HuH-7.5 (cell line): ENCODE results near the gene DENND2D.

Source experiments
- DNase-seq: peaks from one replicate; pipeline ENCODE4 v3.0.0; 2011; ENCODE audit warnings: low spot score

The DENND2D gene

GRCh38 chr1:111202707-111203623 is 2.5 kb upstream of the DENND2D start:
- no peak for DNase-seq

- no peak for DNase-seq
These were observed 1.9 kb upstream of the DENND2D start for GRCh38 chr1:111202366-111202706.

- no peak for DNase-seq
These were observed 1.0 kb upstream of the DENND2D start for GRCh38 chr1:111201275-111202090.

GRCh38 chr1:111200802-111201161 is 336 bp upstream of the DENND2D start:
- DNase-seq: no peak

- no peak for DNase-seq
These were observed 1.1 kb downstream of the DENND2D start for GRCh38 chr1:111199329-111199728.

GRCh38 chr1:111198836-111199235 is 1.6 kb downstream of the DENND2D start:
- DNase-seq: no peak

GRCh38 chr1:111197598-111198284 is 2.7 kb downstream of the DENND2D start:
- DNase-seq: no peak

GRCh38 chr1:111196213-111196612 is 4.2 kb downstream of the DENND2D start:
- DNase-seq: no peak

GRCh38 chr1:111195002-111195684 is 5.3 kb downstream of the DENND2D start:
- no peak for DNase-seq

- no peak for DNase-seq
These were observed 6.5 kb downstream of the DENND2D start for GRCh38 chr1:111193712-111194480.

GRCh38 chr1:111192658-111193519 is 7.6 kb downstream of the DENND2D start:
- DNase-seq: no peak

- DNase-seq: no peak
These were observed 8.4 kb downstream of the DENND2D start for GRCh38 chr1:111192074-111192473.

- no peak for DNase-seq
These were observed 8.9 kb downstream of the DENND2D start for GRCh38 chr1:111191496-111191895.

GRCh38 chr1:111190931-111191451 is 9.5 kb downstream of the DENND2D start:
- DNase-seq: no peak

GRCh38 chr1:111184663-111185062 is 15.8 kb downstream of the DENND2D start:
- no peak for DNase-seq

- DNase-seq: no peak
These were observed 17.0 kb downstream of the DENND2D start for GRCh38 chr1:111183308-111184069.

- DNase-seq: no peak
These were observed 18.4 kb downstream of the DENND2D start for GRCh38 chr1:111182052-111182451.

GRCh38 chr1:111179968-111180533 is 20.4 kb downstream of the DENND2D start:
- DNase-seq: no peak

GRCh38 chr1:111176678-111177077 is 23.8 kb downstream of the DENND2D start:
- DNase-seq: no peak
